ENCODE measurements around the gene GRID1.

DNA sequence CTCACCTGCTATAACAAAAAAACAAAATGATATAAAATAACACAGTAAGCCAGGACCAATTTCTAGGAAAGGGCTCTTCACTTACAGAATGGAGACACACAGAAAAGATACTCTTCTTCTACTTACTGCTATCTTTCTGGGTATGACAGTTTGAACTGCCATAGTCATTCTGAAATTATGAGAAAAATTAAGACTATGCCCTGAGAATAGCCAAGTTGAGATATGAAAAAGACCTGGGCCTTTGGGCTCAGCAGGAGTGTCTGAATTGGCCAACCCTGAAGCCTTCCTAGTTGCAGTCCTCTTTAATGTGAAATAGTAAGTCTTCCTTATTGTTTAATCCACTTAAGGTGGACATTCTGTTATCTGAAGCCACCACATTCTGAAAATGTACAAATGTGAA, 519.5 kb downstream of the GRID1 start:
- TF ChIP-seq, protein P1, sequence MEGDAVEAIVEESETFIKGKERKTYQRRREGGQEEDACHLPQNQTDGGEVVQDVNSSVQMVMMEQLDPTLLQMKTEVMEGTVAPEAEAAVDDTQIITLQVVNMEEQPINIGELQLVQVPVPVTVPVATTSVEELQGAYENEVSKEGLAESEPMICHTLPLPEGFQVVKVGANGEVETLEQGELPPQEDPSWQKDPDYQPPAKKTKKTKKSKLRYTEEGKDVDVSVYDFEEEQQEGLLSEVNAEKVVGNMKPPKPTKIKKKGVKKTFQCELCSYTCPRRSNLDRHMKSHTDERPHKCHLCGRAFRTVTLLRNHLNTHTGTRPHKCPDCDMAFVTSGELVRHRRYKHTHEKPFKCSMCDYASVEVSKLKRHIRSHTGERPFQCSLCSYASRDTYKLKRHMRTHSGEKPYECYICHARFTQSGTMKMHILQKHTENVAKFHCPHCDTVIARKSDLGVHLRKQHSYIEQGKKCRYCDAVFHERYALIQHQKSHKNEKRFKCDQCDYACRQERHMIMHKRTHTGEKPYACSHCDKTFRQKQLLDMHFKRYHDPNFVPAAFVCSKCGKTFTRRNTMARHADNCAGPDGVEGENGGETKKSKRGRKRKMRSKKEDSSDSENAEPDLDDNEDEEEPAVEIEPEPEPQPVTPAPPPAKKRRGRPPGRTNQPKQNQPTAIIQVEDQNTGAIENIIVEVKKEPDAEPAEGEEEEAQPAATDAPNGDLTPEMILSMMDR (IDR thresholded peaks at IDR 0.05; ENCODE audit: low read length): no peak
- TF ChIP-seq EZH2phosphoT487 (IDR thresholded peaks at IDR 0.05; ENCODE audit: low read length): no peak
